Fibroblast of pulmonary artery (primary cell): Measurements from ENCODE around the gene ARL4D.
A peak's percentile ranks its signal among the peaks of the same experiment; 100 is the strongest.
"Not testable (repeated sequence)": the region's sequence is repeated elsewhere in the genome, so short reads cannot be mapped to it uniquely, and the experiment has no call there.

Experiments
- DNase-seq: peaks from one replicate; pipeline ENCODE4 v3.0.0-alpha.2; 2010; ENCODE audit warnings: low read depth
- H3K4me3 ChIP-seq: replicated peaks from 2 replicates; pipeline ENCODE4 v1.5.1; 2011; ENCODE audit warnings: low read depth, mild to moderate bottlenecking, control low read depth, low read length, moderate library complexity
- CTCF ChIP-seq: IDR thresholded peaks from 2 replicates; pipeline ENCODE4 v1.5.1; 2011; ENCODE audit warnings: mild to moderate bottlenecking, control low read depth, low read length, inconsistent platforms; ENCODE audit errors: missing control alignments

ARL4D gene

GRCh38 chr17:43384476-43384862, 14.3 kb upstream of the ARL4D start:
- TF ChIP-seq CTCF: no peak
- no peak for DNase-seq
- no peak overlapping the region for H3K4me3 ChIP-seq

- TF ChIP-seq CTCF: no peak
- H3K4me3 ChIP-seq: no peak overlapping the region
- no peak for DNase-seq
Observed at GRCh38 chr17:43385046-43385831, 13.6 kb upstream of the ARL4D start.

GRCh38 chr17:43388359-43389045, 10.3 kb upstream of the ARL4D start:
- H3K4me3 ChIP-seq: peak overlapping the region; percentile 63
- no peak for TF ChIP-seq CTCF
- DNase-seq: peak; percentile 94

- DNase-seq: peak; percentile 85
- peak overlapping the region; percentile 63 for H3K4me3 ChIP-seq
- peak; percentile 94 for TF ChIP-seq CTCF
Observed at GRCh38 chr17:43389046-43389947, 9.5 kb upstream of the ARL4D start.

- DNase-seq: no peak
- H3K4me3 ChIP-seq: no peak overlapping the region
- no peak for TF ChIP-seq CTCF
Observed at GRCh38 chr17:43392397-43392796, 6.4 kb upstream of the ARL4D start.

- TF ChIP-seq CTCF: peak; percentile 82
- DNase-seq: peak; percentile 92
- H3K4me3 ChIP-seq: no peak overlapping the region
Observed at GRCh38 chr17:43393944-43394482, 4.8 kb upstream of the ARL4D start.

- not testable (repeated sequence) for H3K4me3 ChIP-seq, DNase-seq
Observed at GRCh38 chr17:43394696-43395095, 4.1 kb upstream of the ARL4D start.
